Activated CD4-positive, alpha-beta T cell treated with anti-CD3 and anti-CD28 coated beads, Interleukin-10, Interleukin-2, amounts not matched to agents 100 ng/mL and 50 ng/mL, durations not matched to agents 16 hours and 8 hours (primary cell): Measurements from ENCODE around the gene ZNF451.

Experiments
- DNase-seq: peaks from one replicate; pipeline ENCODE4 v3.0.0-alpha.2; 2020

Gene ZNF451

GRCh38 chr6:57097596-57097995 lies 7.6 kb downstream of the ZNF451 start:
- no peak for DNase-seq

GRCh38 chr6:57102976-57103375 lies 13.0 kb downstream of the ZNF451 start:
- no peak for DNase-seq

- no peak for DNase-seq
Observed at GRCh38 chr6:57104336-57104735, 14.3 kb downstream of the ZNF451 start.

- DNase-seq, result no peak
Observed at GRCh38 chr6:57106990-57107389, 17.0 kb downstream of the ZNF451 start.

GRCh38 chr6:57108691-57109090 lies 18.7 kb downstream of the ZNF451 start:
- no peak for DNase-seq

GRCh38 chr6:57109880-57110279 lies 19.9 kb downstream of the ZNF451 start:
- DNase-seq, result no peak

- no peak for DNase-seq
Observed at GRCh38 chr6:57113105-57113504, 23.1 kb downstream of the ZNF451 start.

GRCh38 chr6:57116776-57117175 lies 26.8 kb downstream of the ZNF451 start:
- no peak for DNase-seq

GRCh38 chr6:57117796-57118195 lies 27.8 kb downstream of the ZNF451 start:
- no peak for DNase-seq

GRCh38 chr6:57123111-57123510 lies 33.1 kb downstream of the ZNF451 start:
- no peak for DNase-seq

GRCh38 chr6:57127763-57128162 lies 37.8 kb downstream of the ZNF451 start:
- no peak for DNase-seq

GRCh38 chr6:57130661-57131177 lies 40.7 kb downstream of the ZNF451 start:
- DNase-seq, result peak; percentile 20

GRCh38 chr6:57134954-57135353 lies 45.0 kb downstream of the ZNF451 start:
- no peak for DNase-seq

GRCh38 chr6:57135885-57136284 lies 45.9 kb downstream of the ZNF451 start:
- no peak for DNase-seq

GRCh38 chr6:57137350-57137749 lies 47.4 kb downstream of the ZNF451 start:
- peak; percentile 80 for DNase-seq

GRCh38 chr6:57138026-57138425 lies 48.0 kb downstream of the ZNF451 start:
- DNase-seq, result peak; percentile 33

GRCh38 chr6:57141451-57142177 lies 51.6 kb downstream of the ZNF451 start:
- no peak for DNase-seq

- no peak for DNase-seq
Observed at GRCh38 chr6:57142178-57142525, 52.2 kb downstream of the ZNF451 start.

GRCh38 chr6:57143690-57144089 lies 53.7 kb downstream of the ZNF451 start:
- DNase-seq, result no peak

- DNase-seq, result no peak
Observed at GRCh38 chr6:57147401-57147800, 57.4 kb downstream of the ZNF451 start.

GRCh38 chr6:57147955-57148858 lies 58.2 kb downstream of the ZNF451 start:
- peak; percentile 80 for DNase-seq

- DNase-seq, result peak; percentile 38
Observed at GRCh38 chr6:57158658-57159057, 68.7 kb downstream of the ZNF451 start.

GRCh38 chr6:57159127-57159526 lies 69.1 kb downstream of the ZNF451 start:
- DNase-seq, result peak; percentile 24

GRCh38 chr6:57162028-57162427 lies 72.0 kb downstream of the ZNF451 start:
- no peak for DNase-seq
